Kidney (tissue), 14 donors: ENCODE results near the gene RGS10. TPM values are rescaled to one million over a fixed set of nuclear protein-coding genes. Genes with fewer than 3 reads are reported as not detected.

Experiments used
- DNase-seq, 5 donors: peaks; one replicate each; pipeline ENCODE4 v3.0.0-alpha.2; 2013 to 2020
- FAIRE-seq: peaks from 2 replicates; lab custom pipeline; 2012; peaks lifted over from hg19 to GRCh38; lab: Jason Lieb, UNC
- H3K27ac ChIP-seq, 2 donors: one replicate each; pipeline ENCODE4 v1.7.0; 2013; ENCODE audit warnings: low read depth in 2 of 2, low read length in 2 of 2, inconsistent platforms in 1 of 2
- H3K27me3 ChIP-seq: one replicate; pipeline ENCODE4 v1.7.1; 2013; ENCODE audit warnings: low read length, inconsistent platforms; ENCODE audit not compliant: control insufficient read depth, insufficient read depth
- H3K36me3 ChIP-seq, 3 donors: one replicate each; pipeline versions ENCODE4 v1.7.0 to v1.7.1; 2013; ENCODE audit warnings: low read length in 3 of 3, control low read depth in 1 of 3, inconsistent platforms in 1 of 3; ENCODE audit not compliant: insufficient read depth in 3 of 3, control insufficient read depth in 2 of 3
- H3K4me1 ChIP-seq, 3 donors: one replicate each; pipeline versions ENCODE4 v1.7.0 to v1.7.1; 2013; ENCODE audit warnings: low read length in 3 of 3, inconsistent platforms in 1 of 3, low read depth in 1 of 3; ENCODE audit not compliant: control insufficient read depth in 2 of 3, insufficient read depth in 2 of 3
- H3K4me3 ChIP-seq, 3 donors: one replicate each; pipeline versions ENCODE4 v1.7.0 to v1.8.1; 2013; ENCODE audit warnings: low read length in 3 of 3, control low read depth in 1 of 3, inconsistent platforms in 1 of 3
- H3K9ac ChIP-seq, 3 donors: one replicate each; pipeline versions ENCODE4 v1.7.0 to v1.7.1; 2013; ENCODE audit warnings: low read length in 3 of 3, control low read depth in 1 of 3, inconsistent platforms in 1 of 3
- H3K9me3 ChIP-seq, 3 donors: one replicate each; pipeline versions ENCODE4 v1.7.0 to v1.7.1; 2013; ENCODE audit warnings: low read length in 3 of 3, control low read depth in 1 of 3, inconsistent platforms in 1 of 3; ENCODE audit not compliant: control insufficient read depth in 2 of 3, insufficient read depth in 1 of 3
- CTCF ChIP-seq: IDR thresholded peaks from 3 replicates; pipeline ENCODE4 v1.5.1; 2012; ENCODE audit warnings: mild to moderate bottlenecking, moderate library complexity, borderline replicate concordance; ENCODE audit not compliant: insufficient read depth; ENCODE audit errors: extremely low read depth
- intact Hi-C: fragments of 100-400 bp; cut with DNase I; formaldehyde crosslinking; loops from one replicate; pipeline ENCODE4 v1.11.1; 2022
- polyA plus RNA-seq: library from polyadenylated mRNA; stranded (reverse); fragments of 350-450 nt; fragmentation: Illumina TruSeq; extraction: RNeasy Lipid Tissue Mini Kit (QIAGEN cat#74804); gene quantifications from one replicate; pipeline ENCODE4 v1.2.3, GENCODE V29; 2014; ENCODE audit warnings: low read depth, low replicate concordance; ENCODE audit not compliant: insufficient read depth
- total RNA-seq: library from RNA; stranded (reverse); fragmentation: NEBNext Ultra II Directional; extraction: Animal tissue kit (Norgen Biotek cat#: 25700); gene quantifications from one replicate; pipeline ENCODE4 v1.2.1, GENCODE V29; 2021
- donor health status: control.
- donor health status: control.
- donor health status: control.
- donor health status: control.
- donor health status: control.
- donor health status: DM: yes; HTN: yes; CAD: no.
- donor health status: Normal renal cell carcinoma (clear cell type).

Gene RGS10
- total and polyA plus RNA-seq, 2 donors from 2014 or later: 19.9 to 25.4 TPM

GRCh38 chr10:119509909-119510451 is 32.5 kb downstream of the RGS10 start:
- Histone ChIP-seq H3K36me3 (no peaks in the 10 kb centered on the region), H3K27ac (no peak overlapping the region), H3K9me3 (no peaks in the 10 kb centered on the region), H3K9ac (no peak overlapping the region), H3K4me3 (no peak overlapping the region), H3K27me3 (no peaks in the 10 kb centered on the region), H3K4me1 (no peaks in the 10 kb centered on the region)
- DNase-seq (no peak), FAIRE-seq (no peak)
- intact Hi-C loops: no loop called here
- no peak for TF ChIP-seq CTCF

- TF ChIP-seq CTCF: no peak
- Histone ChIP-seq H3K4me3 (no peak overlapping the region), H3K27me3 (no peaks in the 10 kb centered on the region), H3K9me3 (no peaks in the 10 kb centered on the region), H3K9ac (no peak overlapping the region), H3K27ac (no peak overlapping the region), H3K4me1 (no peaks in the 10 kb centered on the region), H3K36me3 (no peaks in the 10 kb centered on the region)
- DNase-seq: no peak
- no peak for FAIRE-seq
- intact Hi-C loops: no loop called here
These were observed 35.4 kb downstream of the RGS10 start for GRCh38 chr10:119507115-119507514.

GRCh38 chr10:119505588-119506315 is 36.8 kb downstream of the RGS10 start:
- Histone ChIP-seq H3K27me3 (no peaks in the 10 kb centered on the region), H3K4me3 (no peak overlapping the region), H3K27ac (no peak overlapping the region), H3K9ac (no peak overlapping the region), H3K36me3 (no peaks in the 10 kb centered on the region), H3K4me1 (no peaks in the 10 kb centered on the region), H3K9me3 (no peaks in the 10 kb centered on the region)
- DNase-seq: no peak
- no peak for FAIRE-seq
- no peak for TF ChIP-seq CTCF
- intact Hi-C loops: no loop called here
